HG03097 (cell line): Measurements from ENCODE around the gene PLXNC1.

Source experiments
- ATAC-seq: cut with Tn5 transposase; IDR thresholded peaks from one replicate; pipeline ENCODE4 v1.9.1; 2021; ENCODE audit not compliant: unreplicated experiment, low FRiP score

PLXNC1 gene

GRCh38 chr12:94178882-94179281 is 30.5 kb downstream of the PLXNC1 start:
- ATAC-seq: no peak

GRCh38 chr12:94179723-94180122 is 31.3 kb downstream of the PLXNC1 start:
- no peak for ATAC-seq

- no peak for ATAC-seq
Measured at GRCh38 chr12:94180558-94181296, 32.4 kb downstream of the PLXNC1 start.

GRCh38 chr12:94182986-94183707 is 34.8 kb downstream of the PLXNC1 start:
- no peak for ATAC-seq

- ATAC-seq: no peak
Measured at GRCh38 chr12:94183708-94184379, 35.5 kb downstream of the PLXNC1 start.

GRCh38 chr12:94184995-94185719 is 36.8 kb downstream of the PLXNC1 start:
- no peak for ATAC-seq

GRCh38 chr12:94185801-94186200 is 37.4 kb downstream of the PLXNC1 start:
- no peak for ATAC-seq

- no peak for ATAC-seq
Measured at GRCh38 chr12:94186278-94187241, 38.2 kb downstream of the PLXNC1 start.

- ATAC-seq: no peak
Measured at GRCh38 chr12:94187361-94187760, 39.0 kb downstream of the PLXNC1 start.

- no peak for ATAC-seq
Measured at GRCh38 chr12:94190623-94191022, 42.2 kb downstream of the PLXNC1 start.

GRCh38 chr12:94191023-94191422 is 42.6 kb downstream of the PLXNC1 start:
- ATAC-seq: no peak

- no peak for ATAC-seq
Measured at GRCh38 chr12:94191811-94192210, 43.4 kb downstream of the PLXNC1 start.

GRCh38 chr12:94192506-94192905 is 44.1 kb downstream of the PLXNC1 start:
- no peak for ATAC-seq

- no peak for ATAC-seq
Measured at GRCh38 chr12:94193168-94193567, 44.8 kb downstream of the PLXNC1 start.

GRCh38 chr12:94195483-94195882 is 47.1 kb downstream of the PLXNC1 start:
- ATAC-seq: no peak

GRCh38 chr12:94198469-94198868 is 50.1 kb downstream of the PLXNC1 start:
- ATAC-seq: no peak

GRCh38 chr12:94198872-94199271 is 50.5 kb downstream of the PLXNC1 start:
- ATAC-seq: no peak

- ATAC-seq: no peak
Measured at GRCh38 chr12:94200069-94200468, 51.7 kb downstream of the PLXNC1 start.

GRCh38 chr12:94200695-94201094 is 52.3 kb downstream of the PLXNC1 start:
- ATAC-seq: no peak
